Mesenchymal stem cell (in vitro differentiated cells and primary cell): ENCODE data around the gene GPR55.

ENCODE experiments used
- DNase-seq: peaks from one replicate; pipeline ENCODE4 v3.0.0-alpha.2; 2013
- H2AFZ ChIP-seq: one replicate; pipeline ENCODE4 v1.6.1; 2013; ENCODE audit warnings: low read depth, mild to moderate bottlenecking, control low read depth, inconsistent platforms, low read length, moderate library complexity
- H2AK5ac ChIP-seq: 2 replicates; pipeline ENCODE4 v1.6.1; 2013; ENCODE audit warnings: low read length, moderate library complexity, mild to moderate bottlenecking, inconsistent platforms; ENCODE audit not compliant: severe bottlenecking
- H2BK120ac ChIP-seq: one replicate; pipeline ENCODE4 v1.6.1; 2013; ENCODE audit warnings: low read depth, mild to moderate bottlenecking, inconsistent platforms, low read length, moderate library complexity
- H2BK12ac ChIP-seq, 2 experiments: one replicate each; pipeline ENCODE4 v1.6.1; 2013; ENCODE audit warnings: inconsistent platforms in 2 of 2, low read length in 2 of 2, mild to moderate bottlenecking in 2 of 2, moderate library complexity in 2 of 2, control low read depth in 1 of 2
- H2BK15ac ChIP-seq: one replicate; pipeline ENCODE4 v1.6.1; 2013; ENCODE audit warnings: mild to moderate bottlenecking, low read depth, inconsistent platforms; ENCODE audit not compliant: poor library complexity, severe bottlenecking
- H2BK5ac ChIP-seq: 2 replicates; pipeline ENCODE4 v1.6.1; 2013; ENCODE audit warnings: low read depth, mild to moderate bottlenecking, low read length, control low read depth, inconsistent platforms; ENCODE audit not compliant: poor library complexity, severe bottlenecking
- H3K14ac ChIP-seq, 2 experiments: one replicate each; pipeline ENCODE4 v1.6.1; 2013; ENCODE audit warnings: inconsistent platforms in 2 of 2, low read length in 2 of 2, control low read depth in 1 of 2, mild to moderate bottlenecking in 1 of 2, moderate library complexity in 1 of 2
- H3K18ac ChIP-seq, 2 experiments: one replicate each; pipeline ENCODE4 v1.6.1; 2013; ENCODE audit warnings: inconsistent platforms in 2 of 2, low read length in 2 of 2, control low read depth in 1 of 2, low read depth in 1 of 2, mild to moderate bottlenecking in 1 of 2
- H3K23ac ChIP-seq, 2 experiments: one replicate each; pipeline ENCODE4 v1.6.1; 2013; ENCODE audit warnings: inconsistent platforms in 2 of 2, low read length in 2 of 2, mild to moderate bottlenecking in 2 of 2, moderate library complexity in 2 of 2, control low read depth in 1 of 2
- H3K27ac ChIP-seq: 2 replicates; pipeline ENCODE4 v1.5.1; 2013; ENCODE audit warnings: mild to moderate bottlenecking, moderate library complexity, low read length, control low read depth, inconsistent platforms; ENCODE audit not compliant: poor library complexity, severe bottlenecking
- H3K27me3 ChIP-seq, 2 experiments: 2 replicates each; pipeline versions ENCODE4 v1.6.1 to v1.7.0; 2013; ENCODE audit warnings: low read length in 2 of 2, mild to moderate bottlenecking in 2 of 2, moderate library complexity in 2 of 2, control low read depth in 1 of 2, inconsistent platforms in 1 of 2; ENCODE audit not compliant: control insufficient read depth in 1 of 2, insufficient read depth in 1 of 2
- H3K36me3 ChIP-seq, 2 experiments: 2 replicates each; pipeline versions ENCODE4 v1.6.1 to v1.7.0; 2013; ENCODE audit warnings: low read length in 2 of 2, control low read depth in 1 of 2, inconsistent platforms in 1 of 2, low read depth in 1 of 2, mild to moderate bottlenecking in 1 of 2; ENCODE audit not compliant: insufficient read depth in 2 of 2, control insufficient read depth in 1 of 2
- H3K4ac ChIP-seq, 2 experiments: one replicate each; pipeline ENCODE4 v1.6.1; 2013; ENCODE audit warnings: inconsistent platforms in 2 of 2, low read length in 2 of 2, mild to moderate bottlenecking in 2 of 2, moderate library complexity in 2 of 2, control low read depth in 1 of 2, low read depth in 1 of 2
- H3K4me1 ChIP-seq: 2 replicates; pipeline ENCODE4 v1.6.1; 2013; ENCODE audit warnings: low read depth, low read length, control low read depth; ENCODE audit not compliant: control insufficient read depth, insufficient read depth
- H3K4me2 ChIP-seq: 2 replicates; pipeline ENCODE4 v1.6.1; 2013; ENCODE audit warnings: low read length, mild to moderate bottlenecking, inconsistent platforms; ENCODE audit not compliant: poor library complexity, severe bottlenecking
- H3K4me3 ChIP-seq, 2 experiments: 2 replicates each; pipeline versions ENCODE4 v1.5.1 to v1.7.0; 2013; ENCODE audit warnings: low read length in 2 of 2, mild to moderate bottlenecking in 2 of 2, control low read depth in 1 of 2, low read depth in 1 of 2; ENCODE audit not compliant: insufficient read depth in 1 of 2
- H3K79me1 ChIP-seq: replicated peaks from 2 replicates; pipeline ENCODE4 v1.6.1; 2013; ENCODE audit warnings: mild to moderate bottlenecking, control low read depth, low read length, inconsistent platforms; ENCODE audit not compliant: poor library complexity, severe bottlenecking
- H3K9ac ChIP-seq: 2 replicates; pipeline ENCODE4 v1.7.0; 2013; ENCODE audit warnings: mild to moderate bottlenecking, low read length, moderate library complexity
- H3K9me3 ChIP-seq: 2 replicates; pipeline ENCODE4 v1.7.0; 2013; ENCODE audit warnings: mild to moderate bottlenecking, low read length; ENCODE audit not compliant: control insufficient read depth
- H4K8ac ChIP-seq: one replicate; pipeline ENCODE4 v1.6.1; 2013; ENCODE audit warnings: inconsistent platforms, mild to moderate bottlenecking, low read length, moderate library complexity
- H4K91ac ChIP-seq: one replicate; pipeline ENCODE4 v1.6.1; 2013; ENCODE audit warnings: mild to moderate bottlenecking, low read length, inconsistent platforms
- WGBS: methylation state at CpG from one replicate; pipeline ENCODE4 v1.1.7; 2013; ENCODE audit warnings: mixed read lengths; 5-methylcytosine and 5-hydroxymethylcytosine counted together

GPR55 gene

DNA sequence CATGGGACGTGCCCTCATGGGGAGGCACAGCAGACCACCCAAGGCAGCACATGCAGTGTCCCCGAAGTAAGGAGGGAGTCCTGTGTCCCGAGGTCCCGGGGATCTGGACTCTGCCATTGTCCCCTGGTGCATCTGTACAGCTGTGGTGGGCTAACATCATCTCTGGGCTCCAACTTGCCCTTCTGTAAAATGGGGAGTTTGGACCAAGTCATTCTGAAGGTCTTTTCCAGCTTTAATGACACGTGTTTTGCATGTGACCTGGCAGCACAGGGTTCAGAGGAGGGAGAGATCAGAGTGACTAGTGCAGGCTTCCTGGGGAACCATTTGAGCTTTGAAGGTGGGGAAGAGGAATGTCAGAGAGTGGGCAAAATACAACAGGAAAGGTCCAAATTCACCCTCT, 38.8 kb downstream of the GPR55 start:
- no peaks in the 10 kb centered on the region for H3K9me3 ChIP-seq
- H3K23ac ChIP-seq, result no peak overlapping the region
- no peak overlapping the region for H2BK5ac ChIP-seq
- H2BK120ac ChIP-seq, result no peak overlapping the region
- no peak for DNase-seq
- no peak overlapping the region for H4K91ac ChIP-seq
- no peak overlapping the region for H3K4me3 ChIP-seq
- no peak overlapping the region for H3K18ac ChIP-seq
- no peak overlapping the region for H3K9ac ChIP-seq
- no peak overlapping the region for H2BK12ac ChIP-seq
- no peaks in the 10 kb centered on the region for H3K79me1 ChIP-seq
- H3K4ac ChIP-seq, result no peak overlapping the region
- H3K36me3 ChIP-seq, result peaks cover 0 to 7% of the 10 kb centered on the region in 2 experiments
- peaks cover 6% of the 10 kb centered on the region for H3K4me1 ChIP-seq
- no peak overlapping the region for H3K27ac ChIP-seq
- H3K4me2 ChIP-seq, result no peak overlapping the region
- WGBS, result 96% methylated on average over 5 of the region's 5 CpGs
- no peak overlapping the region for H2AFZ ChIP-seq
- no peak overlapping the region for H2BK15ac ChIP-seq
- peaks cover 0 to 29% of the 10 kb centered on the region in 2 experiments for H3K27me3 ChIP-seq
- no peak overlapping the region for H4K8ac ChIP-seq
- H3K14ac ChIP-seq, result no peak overlapping the region
- H2AK5ac ChIP-seq, result no peak overlapping the region

DNA sequence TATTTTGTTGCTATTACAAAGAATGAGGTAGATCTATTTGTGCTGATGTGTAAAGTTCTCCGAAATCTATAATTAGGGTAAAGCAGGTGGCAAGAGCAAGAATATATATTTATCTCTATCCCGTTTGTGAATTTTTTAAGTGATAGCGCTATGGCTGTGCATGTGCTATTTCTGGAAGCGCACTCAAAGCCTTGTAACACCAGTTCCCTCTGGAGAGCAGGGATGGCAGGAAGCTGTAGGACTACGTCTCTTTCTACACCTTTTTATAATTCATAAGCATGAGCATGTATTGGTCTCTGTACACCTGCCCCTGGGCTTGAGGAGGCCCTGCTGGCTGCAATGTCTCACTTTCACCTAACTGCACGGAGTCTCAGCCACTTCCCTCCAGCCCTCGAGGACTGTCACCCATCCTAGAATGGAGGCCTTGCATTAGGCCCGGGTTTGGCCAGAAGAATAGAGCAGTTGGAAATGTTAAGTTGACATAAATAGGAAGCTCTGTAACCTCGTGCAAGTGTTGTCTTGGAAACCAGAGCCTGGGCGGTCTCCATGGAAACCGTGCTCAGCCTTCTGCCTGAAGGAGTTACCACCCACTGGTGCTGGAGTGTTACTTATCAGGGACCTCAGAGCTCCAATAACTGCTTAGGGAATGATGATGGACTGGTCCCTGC, 39.4 kb downstream of the GPR55 start:
- Histone ChIP-seq H2BK120ac (no peak overlapping the region), H2AK5ac (no peak overlapping the region), H3K4me2 (no peak overlapping the region), H3K79me1 (no peaks in the 10 kb centered on the region), H3K14ac (no peak overlapping the region), H3K18ac (no peak overlapping the region), H3K4ac (no peak overlapping the region), H2BK15ac (no peak overlapping the region), H4K8ac (no peak overlapping the region), H3K23ac (no peak overlapping the region), H2AFZ (no peak overlapping the region), H3K4me3 (no peak overlapping the region), H3K27me3 (peaks cover 0 to 22% of the 10 kb centered on the region in 2 experiments), H3K4me1 (peaks cover 6% of the 10 kb centered on the region), H3K9ac (no peak overlapping the region), H3K9me3 (no peaks in the 10 kb centered on the region), H2BK5ac (no peak overlapping the region), H3K27ac (no peak overlapping the region), H3K36me3 (peaks cover 0 to 10% of the 10 kb centered on the region in 2 experiments), H2BK12ac (no peak overlapping the region), H4K91ac (no peak overlapping the region)
- peak; percentile 73 for DNase-seq
- WGBS, result 69% methylated on average over 11 of the region's 11 CpGs

GRCh38 chr2:230881840-230882239, 43.2 kb downstream of the GPR55 start:
- H3K36me3 ChIP-seq, result peaks cover 0 to 38% of the 10 kb centered on the region in 2 experiments
- no peak overlapping the region for H3K18ac ChIP-seq
- H2BK15ac ChIP-seq, result no peak overlapping the region
- no peak overlapping the region for H2AFZ ChIP-seq
- no peak overlapping the region for H2BK12ac ChIP-seq
- H3K4me2 ChIP-seq, result no peak overlapping the region
- peaks cover 23% of the 10 kb centered on the region for H3K4me1 ChIP-seq
- H2BK120ac ChIP-seq, result no peak overlapping the region
- DNase-seq, result no peak
- H2BK5ac ChIP-seq, result no peak overlapping the region
- WGBS, result 93% methylated on average over 7 of the region's 7 CpGs
- H3K9ac ChIP-seq, result no peak overlapping the region
- no peak overlapping the region for H3K4ac ChIP-seq
- H3K9me3 ChIP-seq, result no peaks in the 10 kb centered on the region
- H3K14ac ChIP-seq, result no peak overlapping the region
- no peak overlapping the region for H3K27ac ChIP-seq
- peaks cover 12% of the 10 kb centered on the region for H3K79me1 ChIP-seq
- H4K8ac ChIP-seq, result no peak overlapping the region
- no peak overlapping the region for H2AK5ac ChIP-seq
- no peak overlapping the region for H4K91ac ChIP-seq
- no peak overlapping the region for H3K4me3 ChIP-seq
- no peak overlapping the region for H3K23ac ChIP-seq
- no peaks in the 10 kb centered on the region for H3K27me3 ChIP-seq

GRCh38 chr2:230879891-230880290, 45.2 kb downstream of the GPR55 start:
- Histone ChIP-seq H3K4me2 (no peak overlapping the region), H4K8ac (no peak overlapping the region), H3K27me3 (no peaks in the 10 kb centered on the region), H2BK120ac (no peak overlapping the region), H3K18ac (no peak overlapping the region), H3K36me3 (peaks cover 0 to 57% of the 10 kb centered on the region in 2 experiments), H2BK12ac (no peak overlapping the region), H2AFZ (no peak overlapping the region), H3K23ac (no peak overlapping the region), H2AK5ac (no peak overlapping the region), H2BK15ac (no peak overlapping the region), H2BK5ac (no peak overlapping the region), H3K27ac (no peak overlapping the region), H4K91ac (no peak overlapping the region), H3K4me1 (peaks cover 20% of the 10 kb centered on the region), H3K14ac (no peak overlapping the region), H3K79me1 (peaks cover 26% of the 10 kb centered on the region), H3K9me3 (no peaks in the 10 kb centered on the region), H3K4ac (no peak overlapping the region), H3K4me3 (no peak overlapping the region), H3K9ac (no peak overlapping the region)
- 97% methylated on average over 7 of the region's 9 CpGs for WGBS
- no peak for DNase-seq
